ENCODE data around the gene HOXD9.

- TF ChIP-seq CTCF (IDR thresholded peaks at IDR 0.05) (no peak), POLR2A (IDR thresholded peaks at IDR 0.05) (no peak)
Measured at GRCh38 chr2:176122052-176122682, 352 bp upstream of the HOXD9 start.

Data from body of pancreas (tissue), 4 donors.